Caki2 (cell line): ENCODE measurements around the gene DET1. TPM values are rescaled to one million over a fixed set of nuclear protein-coding genes. Genes with fewer than 3 reads are reported as not detected.

Source experiments
- DNase-seq: peaks from one replicate; pipeline ENCODE4 v3.0.0-alpha.2; 2015; ENCODE audit warnings: low read depth
- in situ Hi-C: cut with HindIII; loops from 2 replicates; pipeline ENCODE4 v1.10.0; 2016; ENCODE audit warnings: low sequenced_read_pairs, low pct_unique_long_range_greater_than_20kb, mixed read lengths
- total RNA-seq: library from RNA; depleted of rRNA; stranded (reverse); fragments of >200 nt; shearing (Covaris generic); gene quantifications from 2 replicates; pipeline ENCODE4 v1.2.3, GENCODE V29; 2014; ENCODE audit warnings: low replicate concordance

DET1 gene
- total RNA-seq, 1 experiment from 2014 or later, result 3.0 TPM

- no peak for DNase-seq
- in situ Hi-C loops, result no loop called here
Measured at GRCh38 chr15:88509964-88510363, 36.5 kb downstream of the DET1 start.

- no peak for DNase-seq
- in situ Hi-C loops, result no loop called here
Measured at GRCh38 chr15:88509321-88509720, 37.2 kb downstream of the DET1 start.

GRCh38 chr15:88506628-88507027, 39.9 kb downstream of the DET1 start:
- in situ Hi-C loops, result no loop called here
- no peak for DNase-seq

GRCh38 chr15:88505721-88506120, 40.8 kb downstream of the DET1 start:
- in situ Hi-C loops, result no loop called here
- DNase-seq, result no peak

GRCh38 chr15:88504445-88504844, 42.0 kb downstream of the DET1 start:
- in situ Hi-C loops, result no loop called here
- DNase-seq, result no peak

GRCh38 chr15:88498996-88499395, 47.5 kb downstream of the DET1 start:
- in situ Hi-C loops, result no loop called here
- DNase-seq, result no peak

GRCh38 chr15:88497109-88497765, 49.2 kb downstream of the DET1 start:
- in situ Hi-C loops, result no loop called here
- DNase-seq, result no peak

- in situ Hi-C loops, result no loop called here
- no peak for DNase-seq
Measured at GRCh38 chr15:88493844-88494243, 52.6 kb downstream of the DET1 start.

GRCh38 chr15:88491158-88491557, 55.3 kb downstream of the DET1 start:
- DNase-seq, result no peak
- in situ Hi-C loops, result no loop called here

- in situ Hi-C loops, result no loop called here
- no peak for DNase-seq
Measured at GRCh38 chr15:88490036-88490435, 56.4 kb downstream of the DET1 start.

GRCh38 chr15:88489321-88489720, 57.2 kb downstream of the DET1 start:
- no peak for DNase-seq
- in situ Hi-C loops, result no loop called here

GRCh38 chr15:88487796-88488523, 58.5 kb downstream of the DET1 start:
- no peak for DNase-seq
- in situ Hi-C loops, result no loop called here

GRCh38 chr15:88487178-88487795, 59.2 kb downstream of the DET1 start:
- DNase-seq, result no peak
- in situ Hi-C loops, result no loop called here

GRCh38 chr15:88484682-88485331, 61.7 kb downstream of the DET1 start:
- DNase-seq, result no peak
- in situ Hi-C loops, result no loop called here

GRCh38 chr15:88482263-88482662, 64.2 kb downstream of the DET1 start:
- in situ Hi-C loops, result no loop called here
- no peak for DNase-seq

GRCh38 chr15:88480981-88481380, 65.5 kb downstream of the DET1 start:
- in situ Hi-C loops, result no loop called here

GRCh38 chr15:88479169-88479568, 67.3 kb downstream of the DET1 start:
- in situ Hi-C loops, result no loop called here
- no peak for DNase-seq

More at GRCh38 chr15:88480981-88481380, 65.5 kb downstream of the DET1 start:
- no peak for DNase-seq

- no peak for DNase-seq
- in situ Hi-C loops, result no loop called here
Measured at GRCh38 chr15:88477904-88478303, 68.6 kb downstream of the DET1 start.

- in situ Hi-C loops, result no loop called here
- no peak for DNase-seq
Measured at GRCh38 chr15:88477126-88477525, 69.4 kb downstream of the DET1 start.
